GM18873 (cell line): ENCODE measurements around the gene PIEZO2.

Experiments
- ATAC-seq: cut with Tn5 transposase; IDR thresholded peaks from one replicate; pipeline ENCODE4 v1.9.1; 2021; ENCODE audit warnings: mild to moderate bottlenecking, moderate library complexity, moderate number of reproducible peaks; ENCODE audit not compliant: unreplicated experiment, low FRiP score

The PIEZO2 gene

DNA sequence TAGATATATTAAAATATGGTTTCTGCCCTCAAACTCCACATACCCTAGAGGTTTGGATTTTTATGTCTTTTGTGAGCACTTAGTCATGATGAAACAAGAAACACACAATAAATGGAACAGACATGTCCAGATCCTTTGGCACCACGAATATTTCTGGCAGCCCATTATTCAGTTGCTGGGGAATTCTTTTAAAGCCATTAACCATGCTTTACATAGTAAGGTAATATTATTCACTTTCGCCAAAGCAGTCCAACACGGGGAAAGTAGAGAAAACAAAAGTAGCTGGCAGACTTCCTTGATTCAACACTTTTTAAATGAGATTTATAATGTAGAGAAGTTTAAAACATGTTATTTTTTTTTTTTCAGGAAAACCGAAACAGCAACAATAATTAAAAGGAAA is 235.4 kb downstream of the PIEZO2 start:
- ATAC-seq, result no peak

DNA sequence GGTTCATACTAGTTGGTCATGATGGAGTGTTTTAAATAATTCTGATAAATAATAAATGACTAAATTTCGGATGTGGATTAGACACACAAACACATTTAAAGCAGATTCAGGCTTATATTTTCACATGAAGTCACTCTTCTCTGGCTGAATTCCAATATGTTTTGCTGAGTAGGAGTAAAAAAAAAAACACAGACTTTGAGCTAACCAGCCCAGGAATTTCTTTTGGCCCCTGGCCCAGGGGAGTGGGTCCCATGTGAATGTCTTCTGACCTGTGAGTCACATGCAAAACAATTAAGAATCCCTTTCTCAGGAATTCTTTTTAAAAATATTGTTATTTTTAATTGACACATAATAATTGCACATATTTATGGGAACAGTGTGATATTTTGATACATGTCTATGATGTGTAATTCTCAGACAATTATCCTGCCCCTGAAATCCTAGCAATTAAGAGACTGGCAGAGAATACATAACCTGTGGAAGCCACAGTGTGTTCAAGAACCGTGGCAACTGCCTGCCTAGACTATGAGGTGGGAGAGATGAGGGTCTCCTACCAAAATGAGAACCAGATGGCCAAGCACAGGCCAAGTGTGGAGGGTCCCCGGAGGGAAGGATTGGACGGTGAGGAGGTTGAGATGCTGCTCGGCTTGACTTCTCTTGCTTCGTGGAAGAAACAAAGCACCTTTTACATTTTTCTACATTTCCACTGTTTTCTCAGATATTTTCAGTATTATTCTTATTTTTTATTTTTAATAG is 236.4 kb downstream of the PIEZO2 start:
- no peak for ATAC-seq

DNA sequence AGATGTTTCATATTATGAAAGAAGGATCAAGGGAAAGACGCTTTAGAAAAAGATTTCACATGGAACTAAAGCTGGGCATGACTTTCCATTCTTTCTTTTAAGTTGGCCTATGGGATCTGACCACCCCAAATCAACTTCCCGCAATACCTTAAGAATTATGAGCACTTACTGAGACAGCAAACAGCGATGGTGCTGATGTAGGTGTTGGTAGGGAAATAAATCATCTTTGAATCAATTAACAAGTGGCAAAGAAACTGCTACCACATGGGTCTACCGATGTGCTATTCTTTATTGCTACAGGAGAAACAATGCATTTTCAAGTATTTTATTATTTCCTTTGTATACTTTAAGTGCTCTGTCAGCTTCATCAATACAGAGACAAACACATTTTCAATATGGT is 239.6 kb downstream of the PIEZO2 start:
- no peak for ATAC-seq

DNA sequence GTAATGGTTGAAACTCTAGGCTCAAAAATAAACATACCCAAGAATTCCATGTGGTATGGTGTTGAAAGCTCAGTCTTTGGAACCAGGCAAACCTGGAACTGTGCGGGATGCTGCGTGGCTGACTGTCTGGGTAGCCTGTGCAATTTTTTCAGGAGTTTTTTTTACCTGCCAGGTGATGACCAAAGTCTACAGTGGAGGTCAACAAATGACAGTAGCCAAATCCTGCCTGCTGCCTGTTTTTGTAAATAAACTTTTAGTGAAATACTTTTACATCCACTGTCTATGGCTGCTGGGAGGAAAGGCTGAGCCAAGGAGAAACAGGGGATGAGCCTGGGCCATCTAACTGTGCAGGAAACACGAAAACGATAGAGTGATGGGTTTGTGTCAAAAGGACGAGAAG is 240.6 kb downstream of the PIEZO2 start:
- ATAC-seq, result no peak

DNA sequence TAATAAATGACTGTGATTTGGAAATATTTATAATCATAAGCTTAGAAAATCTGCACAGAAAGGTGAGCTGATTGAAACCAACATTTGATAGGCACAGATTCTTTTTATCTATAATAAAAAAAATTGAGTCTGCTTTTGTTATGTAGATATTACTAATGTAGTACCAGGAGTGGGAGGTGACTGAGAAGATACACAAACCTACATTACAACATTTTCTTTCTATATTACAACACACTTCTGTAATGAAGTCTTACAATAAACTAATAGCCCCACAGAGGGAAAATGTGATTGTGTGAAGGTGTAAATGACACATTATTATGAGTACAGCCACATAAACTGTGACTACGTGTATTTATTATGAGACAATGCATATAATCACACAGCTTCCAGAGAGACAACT is 241.6 kb downstream of the PIEZO2 start:
- no peak for ATAC-seq

DNA sequence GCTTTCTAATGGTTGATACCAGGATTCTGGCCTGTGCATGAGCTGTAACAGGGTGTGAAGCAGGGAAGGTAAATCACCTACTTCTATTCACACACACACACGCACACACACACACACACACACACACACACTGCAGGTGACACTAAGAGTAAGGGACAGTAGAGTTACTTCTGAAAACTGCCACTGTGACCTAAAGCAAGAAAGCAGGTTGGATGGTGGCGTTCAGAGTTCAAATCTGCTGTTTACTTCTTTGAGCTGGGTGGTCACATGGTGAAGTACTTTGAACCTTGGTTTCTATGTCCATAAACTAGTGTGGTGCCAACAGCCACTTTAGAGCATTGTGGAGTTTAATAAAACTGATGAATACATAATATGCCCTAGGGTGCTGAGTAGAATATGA is 248.0 kb downstream of the PIEZO2 start:
- no peak for ATAC-seq

DNA sequence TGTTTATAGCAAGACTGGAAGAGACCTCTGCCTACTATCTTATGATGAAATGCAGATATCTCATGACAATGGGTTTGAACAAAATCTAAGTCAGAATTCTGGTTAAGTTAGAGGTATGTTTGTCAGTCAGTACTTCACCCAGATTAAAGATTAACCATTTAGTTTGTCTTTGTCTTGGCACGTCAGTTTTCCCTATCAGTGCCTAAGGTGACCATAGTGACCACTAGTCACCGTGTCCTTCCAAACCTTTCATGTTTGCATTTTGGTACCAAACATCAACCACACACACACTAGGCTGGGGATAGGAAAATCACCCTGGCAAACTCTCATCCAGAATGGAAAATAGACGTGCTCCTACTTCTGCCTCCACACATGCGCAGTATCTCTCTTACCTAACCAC is 248.9 kb downstream of the PIEZO2 start:
- no peak for ATAC-seq

DNA sequence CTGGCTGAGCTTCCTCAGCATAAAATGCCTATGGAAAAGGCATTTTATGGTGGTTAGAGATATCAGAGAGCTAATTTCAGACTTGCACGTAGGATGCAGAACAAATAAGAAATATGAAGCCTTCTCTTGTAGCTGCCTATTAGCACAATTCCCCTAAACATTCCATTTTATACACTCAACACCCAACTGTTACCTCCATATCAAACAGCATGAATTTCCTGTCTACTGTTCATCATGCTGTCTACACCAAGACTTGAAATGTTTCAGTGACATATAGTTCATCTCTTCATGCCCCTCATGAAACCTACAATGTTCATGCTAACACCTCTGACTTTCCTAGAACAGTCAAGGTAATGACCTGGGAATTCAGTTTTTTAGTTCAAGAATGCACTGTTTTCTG is 249.9 kb downstream of the PIEZO2 start:
- ATAC-seq, result no peak

DNA sequence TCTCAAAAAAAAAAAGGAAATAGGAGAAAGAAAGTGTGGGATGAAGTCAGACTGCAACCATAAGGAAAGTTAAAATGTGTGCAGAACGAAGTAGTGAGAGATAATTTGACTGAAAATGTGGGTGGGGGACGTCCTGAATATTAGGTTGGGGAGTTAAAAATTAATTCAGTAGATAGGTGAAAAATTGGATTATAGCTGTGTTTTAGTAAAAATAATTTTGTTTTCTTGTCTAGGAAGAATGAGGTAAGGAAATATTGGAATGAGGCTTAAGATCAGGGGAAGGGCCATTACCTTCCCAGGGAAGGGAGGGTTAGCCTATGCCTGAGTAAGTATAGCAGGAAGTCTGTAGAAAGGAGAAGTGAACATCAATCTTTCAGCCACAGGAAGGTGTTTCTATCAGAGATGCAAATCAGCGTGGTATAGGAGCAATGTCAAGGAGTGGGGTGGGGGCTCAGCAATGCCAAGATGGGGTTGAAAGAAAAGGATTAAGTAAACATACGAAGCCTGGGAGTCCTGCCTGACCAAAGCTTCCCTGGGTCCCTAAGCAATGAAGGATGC is 250.9 kb downstream of the PIEZO2 start:
- peak; percentile 75 for ATAC-seq

DNA sequence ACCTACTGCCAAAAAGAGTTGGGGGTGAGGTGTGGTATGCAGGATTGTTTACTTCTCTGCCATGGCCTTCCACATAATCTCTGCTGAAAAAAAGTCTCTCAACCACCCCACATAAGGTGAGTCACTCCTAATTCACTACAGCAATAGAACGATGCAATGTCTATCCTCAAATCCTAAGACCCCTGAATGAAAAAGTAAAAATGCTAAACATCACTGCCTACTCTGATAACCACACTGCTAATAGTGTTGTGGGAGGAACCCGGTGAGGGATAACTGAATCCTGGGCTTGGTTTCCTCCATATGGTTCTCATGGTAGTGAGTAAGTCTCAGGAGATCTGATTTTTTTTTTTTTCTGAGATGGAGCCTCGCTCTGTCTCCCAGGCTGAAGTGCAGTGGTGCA is 252.5 kb downstream of the PIEZO2 start:
- ATAC-seq, result no peak

DNA sequence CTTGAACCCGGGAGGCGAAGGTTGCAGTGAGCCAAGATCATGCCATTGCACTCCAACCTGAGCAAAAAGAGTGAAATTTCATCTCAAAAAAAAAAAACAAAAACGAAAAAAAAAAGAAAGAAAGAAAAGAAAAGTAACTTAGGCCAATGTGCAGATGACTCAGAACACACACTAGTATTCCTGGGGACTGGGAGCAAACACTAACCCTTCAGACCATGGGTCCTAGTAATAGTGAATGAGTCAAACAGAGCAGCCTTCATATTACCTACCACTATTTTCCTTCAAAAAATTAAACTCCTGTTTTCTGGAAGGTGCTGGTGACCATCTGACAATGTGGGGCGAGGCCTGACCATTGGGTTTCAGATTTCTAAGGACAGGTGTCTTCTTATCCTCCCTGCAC is 253.4 kb downstream of the PIEZO2 start:
- ATAC-seq, result no peak

DNA sequence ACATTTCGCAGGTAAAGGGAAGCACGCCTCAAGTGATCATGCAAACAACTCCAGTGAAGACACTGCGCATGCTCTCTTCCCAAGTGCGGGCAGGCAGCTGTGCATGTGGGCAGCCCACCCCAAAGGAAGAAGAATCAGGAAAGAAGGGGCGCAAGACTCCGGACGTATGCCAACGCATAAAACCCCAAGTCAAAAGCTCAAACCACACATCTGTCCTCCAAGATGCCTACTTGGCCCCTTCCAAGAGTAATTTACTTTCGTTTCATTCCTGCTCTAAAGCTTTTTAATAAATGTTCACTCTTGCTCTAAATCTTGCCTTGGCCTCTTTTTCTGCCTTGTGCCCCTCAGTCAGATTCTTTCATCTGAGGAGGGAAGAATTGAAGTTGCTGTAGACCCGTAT is 254.9 kb downstream of the PIEZO2 start:
- no peak for ATAC-seq

DNA sequence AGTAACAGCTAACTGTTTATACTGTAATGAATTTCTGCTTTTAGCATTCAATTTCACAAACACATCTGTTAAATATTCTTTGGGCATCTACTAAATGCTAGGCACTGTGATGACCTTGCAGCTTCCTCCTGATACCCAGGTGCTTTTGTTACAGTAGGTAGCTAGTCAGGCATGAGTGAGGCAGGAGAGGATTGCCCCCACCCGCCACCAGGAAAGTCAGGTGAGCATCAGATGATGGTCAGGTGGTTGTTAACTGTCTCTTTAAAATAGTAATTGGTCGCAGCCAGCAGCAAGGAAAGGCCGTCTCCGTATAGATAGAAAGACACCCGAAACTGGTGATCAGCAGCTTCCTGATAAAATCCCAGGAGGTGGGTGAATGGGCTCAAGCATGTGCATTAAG is 255.6 kb downstream of the PIEZO2 start:
- ATAC-seq, result no peak

DNA sequence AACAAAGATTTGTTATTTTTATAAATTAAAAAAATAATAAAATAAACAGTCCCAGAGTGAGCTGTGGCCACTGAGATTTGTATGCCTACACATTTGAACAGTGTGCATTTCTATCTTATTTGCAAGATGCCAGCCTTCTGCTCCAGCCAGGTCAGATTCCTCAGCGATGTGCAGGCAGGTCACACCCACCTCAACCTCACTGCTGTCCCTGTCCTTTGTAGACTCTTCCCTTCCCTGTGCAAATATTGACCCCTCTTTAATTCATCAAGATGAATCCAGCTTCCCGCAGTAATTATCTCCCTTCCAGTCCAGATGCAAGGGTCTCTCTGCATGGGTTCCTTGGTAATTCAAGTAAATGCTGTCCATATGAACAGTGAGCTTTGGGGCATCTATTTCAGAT is 256.2 kb downstream of the PIEZO2 start:
- no peak for ATAC-seq

DNA sequence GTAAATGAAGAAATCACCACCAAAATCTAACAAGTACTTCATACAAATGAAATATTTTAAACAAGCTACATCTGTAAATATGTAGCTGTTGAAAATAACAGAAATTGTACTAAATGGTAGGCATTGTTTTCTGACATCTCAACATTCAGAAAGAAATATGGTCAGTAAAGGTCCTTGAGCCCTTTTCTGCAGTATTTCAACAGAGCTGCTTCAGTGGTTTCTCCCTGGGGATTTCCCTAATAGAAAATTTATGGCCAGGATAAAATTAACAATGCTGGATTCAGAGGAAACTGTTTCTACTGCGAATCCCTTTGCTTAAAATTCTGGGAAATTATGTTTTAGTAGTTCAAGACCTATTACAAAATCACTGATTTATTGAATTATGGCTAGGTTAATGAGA is 256.6 kb downstream of the PIEZO2 start:
- ATAC-seq, result no peak

DNA sequence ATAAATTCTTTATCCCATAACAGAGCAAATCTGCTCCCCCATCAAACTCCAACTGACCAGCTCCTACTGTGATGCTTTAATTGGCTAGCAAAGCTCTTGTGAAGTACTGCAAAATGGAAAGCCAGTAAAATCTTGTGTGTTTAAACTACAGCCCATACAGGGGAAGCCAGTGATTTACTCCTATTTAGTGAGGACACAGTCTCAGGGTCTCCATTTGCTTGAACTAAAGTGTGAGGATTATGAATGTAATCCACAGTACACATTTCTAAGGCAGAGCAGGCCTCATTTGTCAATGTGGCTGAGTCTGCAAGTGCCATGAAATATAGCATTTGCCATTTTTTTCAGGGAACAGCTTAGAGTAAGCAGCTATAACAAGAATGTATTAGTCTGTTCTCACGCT is 259.3 kb downstream of the PIEZO2 start:
- ATAC-seq, result no peak

DNA sequence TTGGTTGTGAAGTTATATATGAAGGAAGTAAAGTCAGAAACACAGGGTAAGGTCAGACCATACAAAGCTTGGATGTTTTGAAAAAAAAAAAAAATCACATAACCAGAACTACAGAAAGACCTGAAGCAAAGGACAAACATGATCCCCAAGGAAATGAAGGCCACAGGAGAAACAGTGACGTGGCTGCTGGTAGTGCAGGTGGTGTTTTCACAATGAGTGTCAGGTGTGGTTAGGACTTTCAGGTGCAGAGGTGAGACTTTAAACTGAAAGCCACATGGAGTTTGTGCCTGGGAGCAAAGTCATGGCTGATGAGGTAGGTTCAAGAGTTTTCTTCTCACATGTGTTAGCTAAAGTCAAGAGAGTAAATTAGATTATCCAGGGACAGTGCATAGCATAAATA is 270.7 kb downstream of the PIEZO2 start:
- peak; percentile 87 for ATAC-seq

DNA sequence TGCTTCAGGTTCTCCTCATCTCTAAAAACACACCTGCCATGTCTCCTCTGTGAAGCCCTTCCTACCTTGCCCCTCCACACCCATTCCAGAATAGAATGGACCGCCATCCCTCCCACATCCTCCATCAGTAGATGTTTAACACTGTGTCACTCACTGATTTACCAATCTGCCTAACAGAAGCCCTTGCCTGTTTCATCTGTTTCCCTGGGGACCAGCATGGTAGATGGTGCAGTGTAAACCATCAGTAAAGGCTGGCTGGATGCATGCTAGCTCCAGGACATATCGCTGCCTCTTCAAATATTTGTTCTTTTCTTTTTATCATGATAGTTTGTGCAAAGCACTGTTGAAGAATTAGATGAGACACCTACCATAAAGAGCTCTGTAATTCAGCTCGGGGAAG is 271.4 kb downstream of the PIEZO2 start:
- peak; percentile 48 for ATAC-seq

DNA sequence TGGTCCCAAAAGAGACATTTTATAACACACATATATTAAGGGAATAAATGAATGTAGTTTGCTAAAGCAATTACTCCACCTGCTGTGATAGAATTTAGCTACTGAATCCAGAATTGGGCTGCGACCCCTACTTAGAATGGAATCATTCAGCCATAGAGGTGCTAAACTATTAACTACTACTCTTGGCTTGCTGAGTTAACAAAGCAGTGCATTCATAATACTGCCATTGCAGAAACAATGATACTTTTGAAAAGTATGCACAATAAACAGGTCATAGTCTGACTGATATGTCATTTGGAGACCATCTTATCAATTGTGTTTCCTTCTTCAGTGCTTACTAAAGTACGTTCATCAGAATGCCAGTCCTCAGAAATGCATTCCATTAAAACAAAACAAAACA is 273.6 kb downstream of the PIEZO2 start:
- ATAC-seq, result no peak

DNA sequence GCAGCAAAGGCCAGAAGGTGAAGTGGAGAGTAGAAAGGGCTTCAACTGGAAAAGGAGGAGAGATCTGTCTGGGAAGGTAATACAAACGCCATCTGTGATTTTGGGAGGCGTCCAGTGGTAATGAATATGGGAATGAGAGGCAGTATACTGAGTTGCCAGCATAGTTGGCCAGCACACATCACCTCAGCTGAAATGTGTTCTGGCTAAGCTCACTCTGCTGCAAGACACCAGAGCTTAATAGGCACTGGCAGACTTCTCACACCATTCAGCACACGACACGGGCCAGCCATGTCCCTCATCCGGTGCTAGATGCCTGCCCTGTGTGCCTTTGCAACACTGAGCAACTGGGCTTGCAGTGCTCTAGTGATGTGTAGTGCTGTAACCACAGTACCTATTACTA is 277.1 kb downstream of the PIEZO2 start:
- no peak for ATAC-seq

DNA sequence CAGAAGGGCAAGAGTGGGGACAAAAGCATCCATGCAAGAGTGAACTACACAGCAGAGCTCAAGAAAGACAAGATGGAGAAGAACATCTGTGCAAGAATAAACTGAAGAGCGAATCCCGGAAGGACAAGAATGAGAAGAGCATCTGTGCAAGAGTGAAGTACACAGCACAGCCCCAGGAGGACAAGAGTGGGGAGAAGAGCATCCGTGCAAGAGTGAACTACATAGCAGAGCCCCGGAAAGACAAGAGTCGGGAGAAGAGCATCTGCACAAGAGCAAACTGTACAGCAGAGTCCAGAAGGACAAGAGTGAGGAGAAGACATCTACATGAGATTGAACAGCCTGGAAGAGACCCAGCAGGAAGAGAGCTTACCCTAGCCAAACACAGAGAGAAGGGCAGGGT is 284.6 kb downstream of the PIEZO2 start:
- ATAC-seq, result no peak

DNA sequence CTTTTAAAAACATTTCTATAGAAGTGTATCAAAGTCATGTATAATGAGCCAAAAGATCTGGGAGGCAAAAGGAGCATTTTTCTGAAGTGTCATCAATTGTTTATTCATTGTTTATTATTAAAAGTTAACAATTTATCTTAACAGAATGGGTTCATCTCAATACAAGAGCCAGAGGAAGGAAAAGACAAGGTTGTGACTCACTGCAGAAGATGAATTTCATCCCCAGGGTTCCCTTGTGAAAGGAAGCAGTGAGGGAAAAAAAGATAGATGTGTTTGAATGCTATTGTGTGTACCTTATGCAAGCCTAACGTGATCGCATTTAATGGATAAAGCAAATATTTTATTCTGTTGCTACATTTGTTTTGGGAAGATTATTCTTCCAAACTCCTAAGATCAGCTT is 286.3 kb downstream of the PIEZO2 start:
- no peak for ATAC-seq

DNA sequence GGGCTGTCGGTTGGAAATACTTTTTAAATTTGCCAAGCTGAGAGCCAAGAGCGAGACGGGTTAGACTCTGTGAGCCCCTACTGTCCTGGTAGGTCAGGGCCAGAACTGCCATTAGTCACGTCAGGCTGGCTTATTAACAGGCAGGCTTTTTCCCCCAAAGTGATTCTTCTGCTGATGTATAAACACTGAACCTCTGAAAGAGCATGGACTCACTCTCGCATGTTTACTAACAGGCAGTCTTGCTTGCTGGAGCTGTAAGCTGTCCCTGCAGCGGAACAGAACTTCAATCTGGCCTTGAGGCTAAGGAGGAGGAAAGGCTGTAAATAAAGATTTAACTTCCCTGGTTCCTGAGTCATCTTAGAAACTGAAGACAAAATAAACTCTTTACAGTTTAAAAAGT is 288.4 kb downstream of the PIEZO2 start:
- ATAC-seq, result no peak
